Keratinocyte (primary cell): Measurements from ENCODE around the gene GDAP2. TPM values are rescaled to one million over a fixed set of nuclear protein-coding genes. Genes with fewer than 3 reads are reported as not detected.

Experiments
- DNase-seq: peaks from one replicate; pipeline ENCODE4 v3.0.0-alpha.2; 2011; ENCODE audit warnings: low read depth, missing footprints, low spot score
- FAIRE-seq: peaks from 2 replicates; lab custom pipeline; 2011; peaks lifted over from hg19 to GRCh38; lab: Jason Lieb, UNC
- H2AFZ ChIP-seq: 2 replicates; pipeline ENCODE4 v1.6.0; 2012; ENCODE audit warnings: low read length, control low read depth, inconsistent platforms; ENCODE audit not compliant: control insufficient read depth
- H3K27ac ChIP-seq: 2 replicates; pipeline ENCODE4 v1.5.1; 2011; ENCODE audit warnings: low read length; ENCODE audit not compliant: control insufficient read depth, insufficient read depth
- H3K27me3 ChIP-seq: 3 replicates; pipeline ENCODE4 v1.6.0; 2011; ENCODE audit warnings: low read length; ENCODE audit not compliant: control insufficient read depth, insufficient read depth; ENCODE audit errors: extremely low read depth
- H3K36me3 ChIP-seq, 2 experiments: 2 replicates in 1 of 2; 3 replicates in 1 of 2; pipeline ENCODE4 v1.5.1; 2011; ENCODE audit warnings: low read length in 2 of 2, mild to moderate bottlenecking in 1 of 2; ENCODE audit not compliant: control insufficient read depth in 2 of 2, insufficient read depth in 2 of 2; ENCODE audit errors: extremely low read depth in 1 of 2
- H3K4me1 ChIP-seq: 3 replicates; pipeline ENCODE4 v1.5.1; 2011; ENCODE audit warnings: low read length; ENCODE audit not compliant: control insufficient read depth, insufficient read depth; ENCODE audit errors: extremely low read depth
- H3K4me2 ChIP-seq: 3 replicates; pipeline ENCODE4 v1.6.0; 2011; ENCODE audit warnings: low read depth, low read length; ENCODE audit not compliant: control insufficient read depth, insufficient read depth; ENCODE audit errors: extremely low read depth
- H3K4me3 ChIP-seq, 3 experiments: fragments of 200-600 bp in 1 of 3; sonication (generic) in 1 of 3; 2 replicates in 2 of 3; 3 replicates in 1 of 3; pipeline ENCODE4 v1.5.1; 2011 to 2016; ENCODE audit warnings: low read length in 3 of 3, mild to moderate bottlenecking in 3 of 3, control low read depth in 2 of 3, inconsistent platforms in 1 of 3, low read depth in 1 of 3, mixed read lengths in 1 of 3, mixed run types in 1 of 3, moderate library complexity in 1 of 3; ENCODE audit not compliant: control insufficient read depth in 2 of 3, insufficient read depth in 2 of 3; ENCODE audit errors: extremely low read depth in 1 of 3
- H3K79me2 ChIP-seq: 2 replicates; pipeline ENCODE4 v1.6.0; 2012; ENCODE audit warnings: low read length; ENCODE audit not compliant: control insufficient read depth, insufficient read depth
- H3K9ac ChIP-seq: 3 replicates; pipeline ENCODE4 v1.6.0; 2011; ENCODE audit warnings: low read length; ENCODE audit not compliant: control insufficient read depth, insufficient read depth; ENCODE audit errors: extremely low read depth
- H3K9me1 ChIP-seq: 3 replicates; pipeline ENCODE4 v1.6.0; 2011; ENCODE audit warnings: low read length; ENCODE audit not compliant: control insufficient read depth, insufficient read depth; ENCODE audit errors: extremely low read depth
- H3K9me3 ChIP-seq: 2 replicates; pipeline ENCODE4 v1.5.1; 2012; ENCODE audit warnings: low read depth, low read length; ENCODE audit not compliant: control insufficient read depth
- H4K20me1 ChIP-seq: 3 replicates; pipeline ENCODE4 v1.6.0; 2011; ENCODE audit warnings: low read length; ENCODE audit not compliant: control insufficient read depth, insufficient read depth; ENCODE audit errors: extremely low read depth
- EZH2 ChIP-seq: IDR thresholded peaks from one replicate; pipeline ENCODE4 v1.6.1; 2012; ENCODE audit warnings: inconsistent platforms, mild to moderate bottlenecking, low read length, moderate library complexity
- dilution Hi-C: fragments of 300-500 bp; cut with MboI; formaldehyde crosslinking; loops from one replicate; pipeline ENCODE4 v1.7.0; 2020; ENCODE audit warnings: low sequenced_read_pairs; ENCODE audit not compliant: extremely low pct_ligation_motif_present
- polyA plus RNA-seq, 5 experiments: library from polyadenylated mRNA; depleted of rRNA in 3 of 5; stranded (reverse) in 3 of 5; stranded (forward) in 1 of 5; unstranded in 1 of 5; fragments of >200 nt; gene quantifications; 1 replicate in 1 of 5; 2 replicates in 3 of 5; 3 replicates in 1 of 5; pipeline versions ENCODE4 v1.2.1 to v1.2.3, GENCODE V29; 2011 to 2012; ENCODE audit warnings: missing spikeins in 2 of 5, low read depth in 1 of 5, low replicate concordance in 1 of 5
- TF ChIP-seq, protein P1 (sequence below), 3 experiments: IDR thresholded peaks in 1 of 3; conservative IDR thresholded peaks in 1 of 3; optimal IDR thresholded peaks in 1 of 3; 2 replicates in 2 of 3; 3 replicates in 1 of 3; pipeline versions ENCODE3 to v1.5.1; 2011; ENCODE audit warnings: low read length in 3 of 3, mild to moderate bottlenecking in 3 of 3, moderate library complexity in 2 of 3, control low read depth in 1 of 3, inconsistent platforms in 1 of 3; ENCODE audit not compliant: insufficient read depth in 2 of 3; ENCODE audit errors: extremely low read depth in 1 of 3

GDAP2 gene
- polyA plus RNA-seq, 1 donor (not counting 4 experiments of a cell fraction or from before 2014, with no cell fraction given): 15.7 TPM

DNA sequence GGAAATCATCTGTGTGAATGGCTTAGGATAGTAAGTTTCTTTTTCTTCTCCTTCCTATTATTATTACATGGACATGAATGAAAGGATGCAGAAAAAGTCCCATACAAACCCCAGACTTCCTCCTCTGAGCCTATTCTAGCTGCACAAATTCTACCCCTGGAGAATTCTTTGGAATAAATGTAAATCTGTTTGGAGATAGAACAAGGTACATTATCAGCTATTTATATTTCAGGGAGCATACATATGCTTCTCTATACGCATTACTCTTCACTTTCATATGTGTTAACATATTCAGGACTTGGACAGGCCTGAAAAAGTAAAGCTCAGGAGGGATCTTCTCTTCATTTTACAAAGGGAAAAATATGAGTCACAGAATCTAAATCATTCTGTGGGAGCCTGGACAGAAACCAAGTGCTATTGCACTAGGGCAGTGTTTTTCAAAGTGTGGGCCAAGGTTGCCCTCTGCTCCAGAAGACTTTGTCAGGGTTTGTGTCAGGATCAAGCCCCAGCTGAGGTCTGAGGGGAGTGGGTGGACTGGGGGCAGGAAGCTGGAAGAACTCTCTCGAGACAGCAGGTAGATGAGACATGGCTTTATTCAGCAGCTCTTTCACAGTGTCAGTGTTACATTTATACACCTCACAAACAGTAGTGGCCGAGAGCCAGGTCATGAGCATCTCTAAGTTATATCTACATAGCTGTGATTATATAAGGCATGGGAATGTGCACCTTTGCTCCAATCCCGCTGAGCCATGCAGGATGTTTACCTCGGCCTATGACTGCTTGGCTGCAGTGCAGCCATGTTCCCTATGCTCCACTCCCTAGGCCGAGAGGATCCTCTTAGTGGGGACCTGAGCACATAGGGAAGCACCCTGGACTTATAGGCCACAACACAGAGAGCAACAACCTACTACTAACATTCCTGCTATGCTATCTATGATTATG, 114.3 kb downstream of the GDAP2 start:
- H3K4me3 ChIP-seq: no peak overlapping the region
- no peaks in the 10 kb centered on the region for H4K20me1 ChIP-seq
- no peaks in the 10 kb centered on the region for H3K36me3 ChIP-seq
- no peak overlapping the region for H2AFZ ChIP-seq
- no peaks in the 10 kb centered on the region for H3K27me3 ChIP-seq
- FAIRE-seq: no peak
- no peaks in the 10 kb centered on the region for H3K9me1 ChIP-seq
- no peaks in the 10 kb centered on the region for H3K9me3 ChIP-seq
- H3K9ac ChIP-seq: no peak overlapping the region
- TF ChIP-seq EZH2: no peak
- TF ChIP-seq, protein P1, sequence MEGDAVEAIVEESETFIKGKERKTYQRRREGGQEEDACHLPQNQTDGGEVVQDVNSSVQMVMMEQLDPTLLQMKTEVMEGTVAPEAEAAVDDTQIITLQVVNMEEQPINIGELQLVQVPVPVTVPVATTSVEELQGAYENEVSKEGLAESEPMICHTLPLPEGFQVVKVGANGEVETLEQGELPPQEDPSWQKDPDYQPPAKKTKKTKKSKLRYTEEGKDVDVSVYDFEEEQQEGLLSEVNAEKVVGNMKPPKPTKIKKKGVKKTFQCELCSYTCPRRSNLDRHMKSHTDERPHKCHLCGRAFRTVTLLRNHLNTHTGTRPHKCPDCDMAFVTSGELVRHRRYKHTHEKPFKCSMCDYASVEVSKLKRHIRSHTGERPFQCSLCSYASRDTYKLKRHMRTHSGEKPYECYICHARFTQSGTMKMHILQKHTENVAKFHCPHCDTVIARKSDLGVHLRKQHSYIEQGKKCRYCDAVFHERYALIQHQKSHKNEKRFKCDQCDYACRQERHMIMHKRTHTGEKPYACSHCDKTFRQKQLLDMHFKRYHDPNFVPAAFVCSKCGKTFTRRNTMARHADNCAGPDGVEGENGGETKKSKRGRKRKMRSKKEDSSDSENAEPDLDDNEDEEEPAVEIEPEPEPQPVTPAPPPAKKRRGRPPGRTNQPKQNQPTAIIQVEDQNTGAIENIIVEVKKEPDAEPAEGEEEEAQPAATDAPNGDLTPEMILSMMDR (optimal IDR thresholded peaks at IDR 0.05 in 1 of 3, IDR thresholded peaks at IDR 0.05 in 1 of 3, conservative IDR thresholded peaks at IDR 0.05 in 1 of 3; ENCODE audit: extremely low read depth in 1 of 3, insufficient read depth in 2 of 3, low read length in 3 of 3): no peak
- H3K27ac ChIP-seq: no peak overlapping the region
- no peaks in the 10 kb centered on the region for H3K4me1 ChIP-seq
- H3K4me2 ChIP-seq: no peak overlapping the region
- dilution Hi-C loops: no loop called here
- no peaks in the 10 kb centered on the region for H3K79me2 ChIP-seq
- no peak for DNase-seq

Other genes starting within 250 kb of the GDAP2 start
- gene WDR3, start 118 bp upstream of the GDAP2 start, polyA plus RNA-seq: 36.2 to 47.8 TPM (median 45.6 TPM) in 3 replicates